NCI-H226 (cell line): ENCODE results near the gene GPAT2.
"Not testable (repeated sequence)": the region's sequence is repeated elsewhere in the genome, so short reads cannot be mapped to it uniquely, and the experiment has no call there.

ENCODE experiments used
- DNase-seq: peaks from one replicate; pipeline ENCODE4 v3.0.0-alpha.2; 2015

GPAT2 gene, protein sequence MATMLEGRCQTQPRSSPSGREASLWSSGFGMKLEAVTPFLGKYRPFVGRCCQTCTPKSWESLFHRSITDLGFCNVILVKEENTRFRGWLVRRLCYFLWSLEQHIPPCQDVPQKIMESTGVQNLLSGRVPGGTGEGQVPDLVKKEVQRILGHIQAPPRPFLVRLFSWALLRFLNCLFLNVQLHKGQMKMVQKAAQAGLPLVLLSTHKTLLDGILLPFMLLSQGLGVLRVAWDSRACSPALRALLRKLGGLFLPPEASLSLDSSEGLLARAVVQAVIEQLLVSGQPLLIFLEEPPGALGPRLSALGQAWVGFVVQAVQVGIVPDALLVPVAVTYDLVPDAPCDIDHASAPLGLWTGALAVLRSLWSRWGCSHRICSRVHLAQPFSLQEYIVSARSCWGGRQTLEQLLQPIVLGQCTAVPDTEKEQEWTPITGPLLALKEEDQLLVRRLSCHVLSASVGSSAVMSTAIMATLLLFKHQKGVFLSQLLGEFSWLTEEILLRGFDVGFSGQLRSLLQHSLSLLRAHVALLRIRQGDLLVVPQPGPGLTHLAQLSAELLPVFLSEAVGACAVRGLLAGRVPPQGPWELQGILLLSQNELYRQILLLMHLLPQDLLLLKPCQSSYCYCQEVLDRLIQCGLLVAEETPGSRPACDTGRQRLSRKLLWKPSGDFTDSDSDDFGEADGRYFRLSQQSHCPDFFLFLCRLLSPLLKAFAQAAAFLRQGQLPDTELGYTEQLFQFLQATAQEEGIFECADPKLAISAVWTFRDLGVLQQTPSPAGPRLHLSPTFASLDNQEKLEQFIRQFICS

DNA sequence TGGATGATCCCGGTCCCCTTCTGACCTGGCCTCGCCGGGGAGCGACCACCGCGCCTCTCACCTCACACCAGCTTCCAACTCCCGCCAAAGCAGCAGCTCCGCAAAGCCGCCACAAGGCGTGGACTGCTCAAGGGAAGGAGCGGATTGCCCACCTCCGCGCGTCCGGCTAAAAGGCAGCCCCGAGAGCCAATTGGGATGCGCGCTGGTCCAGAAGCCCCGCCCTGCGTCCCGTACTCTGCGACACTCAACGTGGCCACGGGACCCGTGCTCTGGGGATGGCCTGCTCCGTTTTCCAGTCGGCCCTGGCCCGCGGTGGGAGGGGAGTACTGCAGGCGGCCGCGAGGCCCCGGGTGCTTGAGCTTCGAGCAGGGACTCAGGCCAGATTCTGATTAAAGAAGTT lies at the start of gene GPAT2:
GPAT2 (minus strand) TSS at position 125 of the 400 bp plus-strand sequence. CDS start 2,557 bp downstream, outside the sequence.
- DNase-seq: not testable (repeated sequence)

DNA sequence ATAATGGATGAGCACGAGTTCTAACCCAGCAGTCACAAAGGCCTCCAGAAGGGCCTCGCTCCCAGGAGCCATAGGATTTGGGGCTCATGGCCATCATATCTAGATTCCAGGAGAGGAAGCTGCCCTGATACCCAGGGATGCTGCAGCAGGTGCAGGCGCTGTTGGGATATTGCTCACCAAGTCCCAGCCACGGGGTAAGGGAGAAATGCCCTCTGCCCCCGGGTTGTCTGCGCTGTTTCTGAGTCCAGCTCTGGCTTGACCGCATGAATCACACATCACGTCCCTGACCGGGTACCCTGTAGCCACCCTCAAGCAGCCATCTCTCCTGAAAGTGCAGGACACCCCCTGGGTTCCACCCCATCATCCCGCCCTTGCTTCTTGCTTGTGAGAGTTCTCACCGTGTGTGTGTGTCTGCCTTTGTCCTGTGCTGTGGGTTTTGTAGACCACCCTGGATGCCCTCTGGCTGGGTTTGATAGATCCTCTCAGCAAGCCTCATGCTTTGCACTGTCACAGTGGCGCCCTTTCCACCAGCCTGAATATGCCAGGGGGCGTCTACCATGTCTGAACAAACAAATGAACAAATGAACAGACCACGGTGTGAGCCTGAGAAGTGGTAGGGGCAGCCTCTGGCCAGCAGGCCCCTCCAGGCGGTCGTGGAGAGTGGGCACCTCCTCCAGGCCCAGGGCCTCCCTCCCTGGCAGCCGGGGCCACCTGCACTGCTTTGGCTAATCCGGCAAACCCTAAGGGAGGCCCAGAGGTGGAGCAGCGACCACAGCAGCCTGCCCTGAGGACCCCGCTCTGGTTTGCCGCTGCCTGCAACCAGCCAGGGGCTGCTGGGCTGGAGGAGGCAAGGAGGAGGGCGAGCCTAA lies 49.5 kb upstream of the GPAT2 start:
- no peak for DNase-seq

DNA sequence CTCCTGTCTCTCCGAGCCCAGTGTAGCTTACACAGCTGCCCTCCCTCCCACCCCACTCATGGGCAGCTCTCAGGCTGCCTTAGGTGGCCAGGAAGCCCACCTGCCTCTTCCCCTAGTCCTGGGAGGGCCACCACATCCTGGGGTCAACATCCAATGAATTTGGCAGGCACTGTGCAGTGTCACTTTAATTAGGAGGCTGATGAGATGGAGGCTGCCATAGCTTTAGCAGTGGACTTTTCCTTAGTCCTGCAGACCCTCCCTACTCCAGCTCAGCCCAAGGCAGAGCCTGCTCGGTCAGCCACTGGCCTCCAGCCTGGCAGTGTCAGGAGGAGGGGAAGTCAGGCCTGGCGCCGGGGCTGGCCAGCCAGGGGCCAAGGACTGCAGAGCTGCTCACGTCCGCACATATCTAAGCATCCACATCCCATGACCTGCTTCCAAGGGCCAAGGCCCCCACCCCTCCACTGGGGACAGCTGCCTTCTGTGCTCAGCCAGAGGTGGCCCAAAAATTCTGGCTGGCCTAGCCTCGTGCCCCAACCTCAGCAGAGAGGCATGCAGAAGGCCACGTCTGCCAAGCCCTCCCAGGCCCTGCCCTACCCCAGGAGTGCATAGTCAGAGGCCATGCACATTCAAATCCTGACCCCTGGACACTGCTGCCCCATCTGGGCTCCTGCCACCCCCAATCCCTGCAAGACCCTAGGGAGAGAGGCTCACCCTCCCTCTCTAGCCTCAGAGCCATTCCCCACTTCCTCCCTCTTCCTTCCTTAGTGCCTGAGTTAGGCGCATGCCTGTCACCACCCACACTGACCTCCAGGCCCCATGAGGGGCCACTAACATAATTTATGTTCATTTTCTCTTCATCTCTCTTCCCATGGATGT lies 48.6 kb upstream of the GPAT2 start:
- no peak for DNase-seq

DNA sequence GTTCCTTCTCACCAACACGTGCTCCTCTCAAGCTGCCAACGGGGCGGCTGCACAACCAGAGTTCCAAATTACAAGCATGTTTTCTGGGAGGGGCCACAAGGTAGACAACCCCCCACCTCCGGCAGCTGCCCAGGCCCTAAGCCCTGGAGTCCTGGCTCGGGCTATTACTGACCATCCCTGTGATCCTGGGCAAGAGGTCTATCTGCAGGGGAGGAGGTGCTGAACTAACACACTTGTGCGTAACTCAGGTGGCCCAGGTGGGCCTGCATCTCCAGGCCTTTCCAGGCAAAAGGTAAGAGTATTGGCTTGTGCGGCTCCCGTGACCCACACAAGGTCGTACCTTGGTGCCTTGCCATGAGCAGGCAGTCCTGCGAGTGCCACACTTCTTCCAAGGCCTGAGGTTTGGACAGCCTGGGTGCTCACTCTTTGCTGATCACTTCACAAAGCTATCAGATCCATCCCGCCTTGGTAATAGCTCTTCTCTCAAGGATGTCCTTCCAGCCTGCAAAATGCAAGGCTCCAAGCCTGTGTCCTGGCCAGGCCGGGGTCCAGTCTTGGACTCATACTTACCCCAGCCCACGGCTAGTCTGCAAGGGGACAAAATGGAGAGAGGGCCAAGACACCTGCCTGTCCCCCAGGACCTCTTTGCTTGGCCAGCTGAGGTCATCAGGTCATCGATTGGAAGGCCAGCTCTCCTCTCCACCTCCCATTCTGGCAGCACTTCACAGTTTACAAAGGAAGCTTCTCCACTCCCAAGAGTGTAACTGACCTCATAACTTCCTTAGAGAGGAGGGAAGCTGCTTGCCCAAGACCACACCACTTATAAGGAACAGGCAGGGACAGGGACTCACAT lies 47.7 kb upstream of the GPAT2 start:
- DNase-seq: no peak

DNA sequence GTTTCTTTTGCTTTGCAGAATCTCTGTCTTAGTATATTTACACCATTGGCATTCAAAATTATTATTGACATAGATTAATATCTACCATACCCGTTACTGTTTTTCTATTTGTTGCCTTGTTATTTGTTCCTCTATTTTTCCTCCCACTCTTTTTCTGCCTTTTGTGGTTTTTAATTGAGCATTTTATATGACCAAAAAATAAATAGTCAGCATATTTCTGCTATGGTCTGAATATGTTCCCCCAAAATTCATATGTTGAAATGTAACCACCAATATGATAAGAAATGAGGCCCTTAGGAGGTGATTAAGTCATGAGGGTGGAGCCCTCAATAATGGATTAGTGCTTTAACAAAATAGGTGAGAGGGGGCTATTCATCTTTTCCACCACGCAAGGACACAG lies 46.3 kb upstream of the GPAT2 start:
- no peak for DNase-seq

DNA sequence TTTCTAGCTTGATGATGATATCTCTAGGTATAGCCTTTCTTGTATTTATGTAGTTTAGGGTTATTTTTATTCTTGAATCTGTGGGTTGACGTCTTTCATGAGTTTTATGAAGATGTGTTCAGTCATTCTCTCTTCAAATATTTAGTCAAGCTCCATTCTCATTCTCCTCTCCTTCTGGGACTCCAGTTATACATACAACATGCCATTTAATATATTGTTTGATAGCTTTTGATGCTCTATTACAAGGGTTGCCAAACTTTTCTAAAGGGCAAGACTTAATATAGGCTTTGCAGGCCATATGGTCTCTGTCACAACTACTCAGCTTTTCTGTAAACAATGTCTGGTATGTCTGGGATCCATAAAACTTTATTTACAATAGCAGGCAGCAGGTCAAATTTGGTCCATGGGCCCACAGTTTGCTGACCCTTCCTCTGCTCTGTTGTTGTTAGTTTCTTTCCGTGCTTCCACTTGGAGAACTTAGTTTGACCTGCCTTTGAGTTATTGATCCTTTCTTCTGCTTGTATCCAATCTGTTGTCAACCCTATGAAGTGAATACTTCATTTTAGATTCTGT lies 40.6 kb upstream of the GPAT2 start:
- DNase-seq: no peak

DNA sequence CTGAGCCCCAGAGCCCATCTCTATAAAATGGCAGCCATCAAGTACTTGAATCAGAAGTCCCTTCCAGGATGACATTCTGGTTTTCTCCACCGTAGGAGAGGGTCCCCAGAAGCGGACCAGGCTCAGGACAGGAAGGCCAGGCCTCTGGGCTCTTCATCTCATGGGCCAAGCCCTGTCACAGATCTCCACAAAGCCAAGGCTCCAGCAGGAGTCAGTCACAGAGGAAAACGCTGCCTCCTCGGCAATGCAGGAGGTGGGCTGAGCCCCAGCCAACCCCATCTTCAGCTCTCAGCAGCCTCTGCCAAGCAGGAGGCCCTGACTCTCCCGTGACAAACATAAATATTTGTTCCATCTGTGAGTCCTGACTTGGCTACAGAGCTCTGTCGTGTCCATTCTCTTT lies 39.4 kb upstream of the GPAT2 start:
- DNase-seq: no peak

DNA sequence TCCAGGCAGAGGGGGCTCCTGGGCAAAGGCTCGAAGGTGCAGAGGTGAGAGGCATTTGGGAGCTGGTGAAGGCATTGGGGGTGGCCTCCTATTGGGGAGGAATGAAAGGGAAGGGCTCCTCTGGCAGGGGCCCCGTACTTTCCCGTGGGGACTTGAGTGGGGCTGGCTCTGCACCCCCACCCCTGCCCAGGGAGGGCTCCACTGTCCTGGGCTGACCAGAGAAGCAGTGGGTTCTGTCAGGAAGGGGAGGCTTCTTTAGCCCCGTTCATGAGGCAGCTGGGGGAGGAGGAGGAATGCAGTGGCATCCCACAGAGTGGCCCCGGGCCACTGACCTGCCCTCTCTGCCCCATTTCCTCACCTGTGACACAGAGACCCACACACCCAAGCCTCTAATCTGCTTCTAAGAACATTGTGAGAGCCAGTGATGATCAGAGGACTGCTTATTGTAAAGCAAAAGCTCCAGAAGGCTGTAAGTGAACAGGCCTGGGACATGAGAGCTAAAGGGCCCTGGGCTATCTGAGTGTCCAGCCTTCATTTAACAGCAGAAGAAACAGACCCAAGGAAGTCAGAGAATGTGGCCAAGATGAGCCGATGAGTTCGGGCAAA lies 38.6 kb upstream of the GPAT2 start:
- DNase-seq: no peak

DNA sequence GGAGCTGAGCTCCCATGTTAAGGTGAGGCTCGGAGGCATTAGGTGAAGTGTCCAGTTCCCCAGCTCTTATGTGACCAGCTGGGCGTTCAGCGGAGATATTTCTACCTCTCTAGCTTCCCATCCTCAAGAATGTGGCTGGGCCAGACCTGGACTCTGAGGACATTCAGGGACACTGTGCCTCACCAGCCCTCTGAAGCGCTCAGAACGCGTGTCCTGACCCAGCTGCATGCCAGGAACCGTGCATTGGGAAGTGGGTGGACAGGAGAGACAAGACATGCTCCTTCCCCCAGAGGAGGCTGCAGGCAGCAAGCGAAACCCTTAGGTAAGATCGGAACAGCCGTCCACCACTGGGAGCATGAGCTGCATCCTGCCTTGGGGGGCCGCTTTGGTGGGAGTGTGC lies 38.0 kb upstream of the GPAT2 start:
- DNase-seq: no peak

DNA sequence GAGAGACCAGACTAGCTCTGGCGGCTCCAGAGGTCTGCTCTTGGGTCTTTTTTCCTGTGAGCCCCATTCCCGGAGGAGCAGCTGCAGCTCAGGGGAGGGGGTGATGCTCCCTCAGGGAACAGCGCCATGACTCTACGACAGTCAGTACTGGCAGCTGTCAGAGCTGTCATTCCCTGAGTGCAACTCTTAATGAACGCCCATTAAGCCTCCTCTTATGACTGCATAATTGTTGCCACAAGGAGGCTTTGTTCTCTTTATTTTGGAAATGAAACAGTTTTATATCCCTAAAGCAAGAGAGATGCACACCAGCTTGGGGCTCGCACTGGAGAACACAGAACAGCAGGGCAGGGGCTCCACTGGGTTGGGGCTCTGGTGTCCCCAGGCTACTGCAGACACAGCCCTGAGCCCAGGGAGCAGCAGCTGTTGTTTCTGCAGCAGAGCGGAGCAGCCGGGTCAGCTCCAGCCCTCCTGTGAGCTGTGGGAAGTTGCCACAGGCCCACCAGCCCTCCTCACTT lies 37.3 kb upstream of the GPAT2 start:
- DNase-seq: not testable (repeated sequence)

DNA sequence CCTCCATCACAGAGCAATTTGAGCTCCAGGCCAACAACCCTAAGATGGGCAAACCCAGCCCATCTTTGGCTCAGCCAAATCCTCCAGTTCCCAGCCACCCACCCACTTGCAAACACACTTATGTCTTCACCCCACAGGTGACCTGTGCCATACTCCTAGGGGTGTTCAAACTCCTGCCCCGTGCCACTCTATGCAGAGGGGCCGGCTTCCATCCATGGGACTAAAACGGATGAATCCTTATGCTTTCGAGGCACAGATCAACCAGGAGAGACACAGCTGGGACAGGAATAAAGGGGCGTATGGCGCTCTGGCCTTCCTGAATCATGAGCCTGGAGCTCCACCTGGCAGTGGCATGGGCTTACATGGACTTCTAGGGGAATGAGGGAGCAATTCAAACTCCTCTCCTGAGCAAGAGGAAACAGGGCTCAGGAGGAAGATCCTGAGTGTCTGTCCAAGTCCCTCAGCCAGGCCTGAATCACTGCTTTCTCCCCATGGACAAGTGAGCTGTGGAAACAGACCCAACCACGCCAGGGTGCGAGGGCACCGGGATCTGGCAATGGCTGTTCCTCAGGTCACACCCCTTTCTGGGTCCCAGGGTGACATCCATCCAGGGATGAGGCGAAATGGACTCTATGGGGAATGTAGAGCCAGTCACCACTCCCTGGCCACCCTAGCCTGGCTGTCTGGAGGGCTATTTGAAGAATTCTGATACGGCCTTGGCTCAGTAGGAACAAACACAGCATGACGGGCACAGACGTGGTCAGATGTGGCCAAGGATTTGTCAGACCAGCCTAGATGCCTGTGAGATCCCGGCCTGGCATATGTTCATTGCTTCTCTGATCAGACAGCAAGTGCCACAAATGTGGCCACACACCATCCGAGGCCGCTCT lies 36.6 kb upstream of the GPAT2 start:
- not testable (repeated sequence) for DNase-seq

DNA sequence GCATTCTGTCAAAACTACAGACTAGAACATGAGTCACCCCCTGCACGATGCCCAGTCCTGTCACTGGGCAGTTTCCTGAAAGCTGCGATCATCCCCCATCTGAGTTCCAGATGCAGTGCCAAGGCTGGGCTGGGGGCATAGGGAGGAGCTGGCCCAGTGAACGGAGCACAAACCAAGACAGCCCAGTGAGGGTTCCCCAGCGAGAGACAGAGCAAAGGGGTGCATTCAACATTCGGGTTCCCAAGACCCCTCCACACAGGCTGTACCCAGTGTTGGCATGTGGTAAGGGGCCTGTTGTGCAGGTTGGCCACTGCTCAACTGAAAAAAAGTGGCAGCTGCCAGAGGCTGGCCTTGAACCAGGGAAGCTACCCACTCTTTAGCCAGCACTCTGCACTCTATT lies 35.6 kb upstream of the GPAT2 start:
- DNase-seq: not testable (repeated sequence)

DNA sequence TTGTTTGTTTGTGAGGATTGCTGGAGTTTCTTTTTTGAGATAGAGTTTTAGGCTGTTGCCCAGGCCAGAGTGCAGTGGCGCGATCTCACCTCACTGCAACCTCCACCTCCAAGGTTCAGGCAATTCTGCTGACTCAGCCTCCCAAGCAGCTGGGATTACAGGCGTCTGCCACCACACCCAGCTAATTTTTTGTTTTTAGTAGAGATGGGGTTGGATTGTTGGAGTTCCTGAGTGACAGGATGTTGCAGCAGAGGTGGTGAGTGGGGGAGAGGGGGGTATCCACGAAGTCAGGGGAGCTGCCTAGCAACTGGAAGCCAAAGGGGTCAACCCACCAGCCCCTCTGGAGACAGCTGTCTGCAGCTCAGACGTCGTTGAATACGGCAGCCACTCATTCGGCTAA lies 35.2 kb upstream of the GPAT2 start:
- not testable (repeated sequence) for DNase-seq

DNA sequence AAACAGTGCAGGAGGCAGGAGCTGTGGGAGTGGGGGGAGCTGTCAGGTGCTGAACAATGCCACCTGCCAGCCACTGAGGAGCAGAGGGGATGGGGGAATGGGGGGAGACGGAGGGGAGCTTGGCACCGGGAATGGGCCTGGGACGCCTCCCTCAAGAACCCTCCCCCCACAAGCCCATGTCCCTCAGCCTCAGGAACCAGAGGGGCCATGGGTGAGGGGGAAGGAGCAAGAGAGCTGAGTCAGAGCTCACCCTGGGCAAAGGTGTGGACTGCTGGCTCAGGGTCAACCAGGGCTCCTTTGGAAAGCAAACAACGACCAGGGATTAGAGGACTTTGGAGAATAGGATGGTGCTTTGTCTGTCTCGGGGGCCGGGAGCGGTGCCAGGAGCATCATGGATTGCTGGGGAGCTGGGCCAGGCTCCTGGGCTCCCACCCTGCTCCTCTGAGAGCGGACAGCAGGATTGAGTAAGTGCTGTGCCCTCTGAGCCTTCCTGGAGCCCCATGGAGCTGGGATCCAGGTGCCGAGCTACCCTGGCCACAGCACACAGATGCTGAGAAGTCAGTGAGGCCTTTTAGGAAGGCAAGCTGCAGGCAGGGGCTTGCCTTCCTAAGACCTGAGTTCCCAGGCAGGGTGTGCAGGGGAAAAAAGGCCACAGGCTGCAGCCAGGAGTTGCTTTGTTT lies 33.3 kb upstream of the GPAT2 start:
- DNase-seq: not testable (repeated sequence)

DNA sequence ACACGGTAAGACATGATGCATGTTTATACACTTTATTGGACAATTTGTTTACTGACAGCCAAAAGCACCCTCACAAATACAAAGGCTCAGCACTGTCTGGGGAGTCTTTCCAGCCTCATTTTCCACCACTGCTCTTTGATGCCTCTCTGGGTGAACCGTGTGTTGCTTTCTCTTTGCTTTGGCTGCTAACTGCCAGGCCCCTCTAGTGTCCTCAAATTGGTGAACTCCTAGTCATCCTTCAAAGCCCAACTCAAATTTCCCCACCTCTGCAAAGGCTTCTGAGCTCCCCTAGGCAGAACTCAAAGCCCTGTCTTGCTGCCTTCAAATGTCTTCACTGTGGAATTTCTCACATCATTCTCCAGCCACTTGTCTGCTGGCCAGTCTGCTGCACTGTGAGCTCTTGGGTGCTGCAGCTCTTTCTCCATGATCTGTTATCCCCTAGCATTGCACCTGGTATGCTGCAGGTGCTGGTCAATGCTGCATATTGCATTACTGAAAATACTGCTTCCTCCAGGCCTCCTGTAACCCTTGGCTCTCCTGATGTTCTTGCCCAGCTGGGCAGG lies 32.5 kb upstream of the GPAT2 start:
- DNase-seq: not testable (repeated sequence)

DNA sequence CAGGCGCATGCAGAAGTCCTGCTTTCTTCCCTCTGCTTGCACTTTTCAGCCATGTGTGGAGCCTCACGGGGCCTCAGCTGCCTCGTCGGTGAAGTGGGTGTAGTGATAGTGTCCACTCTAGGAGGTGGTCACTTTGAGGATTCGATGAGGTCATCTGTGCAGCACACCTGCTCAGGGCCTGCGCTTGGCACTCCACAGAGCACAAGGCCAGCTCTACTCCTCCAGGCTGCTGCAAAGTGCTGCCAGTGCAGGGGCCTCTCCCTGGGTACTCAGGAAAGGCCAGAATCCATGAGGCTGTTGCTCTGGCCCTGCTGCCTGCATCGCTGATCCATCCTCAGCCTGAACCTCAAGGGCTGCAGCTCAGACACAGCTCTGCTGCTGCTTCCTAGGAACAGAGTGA lies 31.8 kb upstream of the GPAT2 start:
- DNase-seq: not testable (repeated sequence)

DNA sequence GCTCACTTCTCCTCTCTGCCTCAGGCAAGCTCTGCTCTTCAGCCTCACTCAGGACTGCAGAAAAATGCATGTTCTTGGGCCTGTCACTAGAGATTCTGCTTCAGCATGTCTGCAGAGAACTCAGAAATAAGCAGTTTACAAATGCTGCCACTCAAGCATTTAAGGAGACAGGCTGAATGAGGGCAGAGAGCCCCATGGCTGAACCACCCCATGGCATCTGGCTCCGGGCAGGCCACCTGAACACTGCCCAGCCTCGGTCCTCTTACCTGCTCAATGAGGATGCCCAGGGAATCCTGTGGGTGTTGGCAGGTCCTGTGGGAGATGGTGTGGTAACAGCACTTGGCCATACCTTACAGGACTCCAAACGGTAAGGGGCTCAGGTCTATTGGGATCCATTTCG lies 31.2 kb upstream of the GPAT2 start:
- DNase-seq: not testable (repeated sequence)

DNA sequence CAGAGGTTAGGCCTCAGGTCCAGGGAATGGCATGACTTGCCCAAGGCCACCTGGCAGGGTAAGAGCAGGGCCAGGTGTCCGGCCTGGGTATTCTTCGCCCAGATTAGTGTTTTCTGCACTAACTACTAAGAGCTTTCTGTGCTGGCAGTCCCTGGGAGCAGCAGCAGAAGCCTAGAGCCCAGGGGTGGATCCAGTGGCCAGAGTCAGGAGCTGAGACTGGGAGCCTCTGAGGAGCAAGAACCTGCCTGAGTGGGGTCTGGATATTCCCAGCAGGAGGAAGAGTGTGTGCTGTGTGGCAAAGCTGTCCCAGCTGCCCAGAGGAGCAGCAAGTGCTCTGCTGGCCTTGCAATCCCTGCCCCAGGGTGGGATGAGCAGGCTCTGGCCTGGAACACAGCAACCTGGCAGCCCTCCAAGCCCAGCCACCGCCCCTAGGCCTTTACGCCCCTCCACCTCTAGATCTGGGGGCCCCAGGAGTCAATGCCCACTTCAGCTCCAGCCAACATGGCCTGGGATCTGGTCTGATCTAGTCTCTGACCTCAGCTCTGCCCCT lies 30.7 kb upstream of the GPAT2 start:
- no peak for DNase-seq
